CD4-positive, alpha-beta T cell treated with Interferon gamma for 1 hour (primary cell): ENCODE measurements around the gene SLC6A6.

ENCODE experiments used
- DNase-seq: peaks from one replicate; pipeline ENCODE4 v3.0.0-alpha.2; 2020

SLC6A6 gene

GRCh38 chr3:14524920-14525660 is 122.7 kb downstream of the SLC6A6 start:
- DNase-seq, result no peak

GRCh38 chr3:14525685-14526631 is 123.6 kb downstream of the SLC6A6 start:
- no peak for DNase-seq

GRCh38 chr3:14528081-14528480 is 125.7 kb downstream of the SLC6A6 start:
- DNase-seq, result no peak

GRCh38 chr3:14531856-14532395 is 129.5 kb downstream of the SLC6A6 start:
- DNase-seq, result no peak

GRCh38 chr3:14532691-14533456 is 130.5 kb downstream of the SLC6A6 start:
- DNase-seq, result no peak

- DNase-seq, result no peak
Observed at GRCh38 chr3:14533457-14533958, 131.1 kb downstream of the SLC6A6 start.

- no peak for DNase-seq
Observed at GRCh38 chr3:14534516-14535191, 132.2 kb downstream of the SLC6A6 start.

GRCh38 chr3:14535616-14536015 is 133.2 kb downstream of the SLC6A6 start:
- no peak for DNase-seq

- DNase-seq, result no peak
Observed at GRCh38 chr3:14536055-14536815, 133.8 kb downstream of the SLC6A6 start.

- no peak for DNase-seq
Observed at GRCh38 chr3:14536837-14537589, 134.6 kb downstream of the SLC6A6 start.

GRCh38 chr3:14537590-14538450 is 135.4 kb downstream of the SLC6A6 start:
- DNase-seq, result no peak

- DNase-seq, result no peak
Observed at GRCh38 chr3:14538451-14539088, 136.2 kb downstream of the SLC6A6 start.
